Stimulated activated CD8-positive, alpha-beta memory T cell treated with anti-CD3 and anti-CD28 coated beads, Interleukin-2, amount 100 ng/mL, for 48 hours (primary cell): ENCODE results near the gene SEPTIN1.

Source experiments
- DNase-seq, 2 donors: peaks; one replicate each; pipeline ENCODE4 v3.0.0-alpha.2; 2020; ENCODE audit warnings: low read depth in 2 of 2

The SEPTIN1 gene, protein sequence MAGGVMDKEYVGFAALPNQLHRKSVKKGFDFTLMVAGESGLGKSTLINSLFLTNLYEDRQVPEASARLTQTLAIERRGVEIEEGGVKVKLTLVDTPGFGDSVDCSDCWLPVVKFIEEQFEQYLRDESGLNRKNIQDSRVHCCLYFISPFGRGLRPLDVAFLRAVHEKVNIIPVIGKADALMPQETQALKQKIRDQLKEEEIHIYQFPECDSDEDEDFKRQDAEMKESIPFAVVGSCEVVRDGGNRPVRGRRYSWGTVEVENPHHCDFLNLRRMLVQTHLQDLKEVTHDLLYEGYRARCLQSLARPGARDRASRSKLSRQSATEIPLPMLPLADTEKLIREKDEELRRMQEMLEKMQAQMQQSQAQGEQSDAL

DNA sequence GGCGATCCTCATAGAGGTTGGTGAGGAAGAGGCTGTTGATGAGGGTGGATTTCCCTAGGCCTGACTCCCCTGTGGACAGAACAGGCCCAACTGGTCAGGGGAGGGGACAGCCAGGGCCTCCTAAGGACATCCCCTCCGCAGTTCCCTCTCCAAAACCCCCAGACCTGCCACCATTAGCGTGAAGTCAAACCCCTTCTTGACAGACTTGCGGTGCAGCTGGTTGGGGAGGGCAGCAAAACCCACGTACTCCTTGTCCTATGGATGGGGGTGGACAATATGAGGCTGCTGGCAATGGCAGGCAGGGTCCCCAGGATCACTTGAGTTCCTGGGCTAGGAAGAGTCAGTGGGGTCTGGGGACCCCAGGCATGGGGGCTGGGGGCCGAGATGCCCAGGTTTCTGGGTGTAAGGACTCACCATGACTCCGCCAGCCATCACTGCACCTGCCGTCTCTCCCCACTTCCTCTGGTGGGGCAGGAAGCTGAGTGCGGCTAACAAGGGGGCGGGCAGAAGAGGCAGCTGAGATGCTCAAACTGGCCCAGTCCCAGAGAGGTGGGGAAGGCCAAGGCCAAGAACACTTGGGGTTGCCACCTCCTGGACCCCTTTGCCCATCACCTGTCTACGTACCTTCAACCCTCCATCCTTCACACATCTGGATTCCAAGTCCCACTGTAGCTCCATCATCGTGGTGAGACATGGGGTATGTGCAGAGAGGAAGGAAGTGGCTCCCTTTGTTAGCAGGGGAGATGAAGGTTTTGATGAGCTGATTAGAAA, at the start of gene SEPTIN1:
Gene SEPTIN1, minus strand, starts transcription at position 451 of the 771 bp plus-strand sequence. Its CDS starts 19 bp downstream, at position 432.
- peak; percentile 59 to 67 for DNase-seq

DNA sequence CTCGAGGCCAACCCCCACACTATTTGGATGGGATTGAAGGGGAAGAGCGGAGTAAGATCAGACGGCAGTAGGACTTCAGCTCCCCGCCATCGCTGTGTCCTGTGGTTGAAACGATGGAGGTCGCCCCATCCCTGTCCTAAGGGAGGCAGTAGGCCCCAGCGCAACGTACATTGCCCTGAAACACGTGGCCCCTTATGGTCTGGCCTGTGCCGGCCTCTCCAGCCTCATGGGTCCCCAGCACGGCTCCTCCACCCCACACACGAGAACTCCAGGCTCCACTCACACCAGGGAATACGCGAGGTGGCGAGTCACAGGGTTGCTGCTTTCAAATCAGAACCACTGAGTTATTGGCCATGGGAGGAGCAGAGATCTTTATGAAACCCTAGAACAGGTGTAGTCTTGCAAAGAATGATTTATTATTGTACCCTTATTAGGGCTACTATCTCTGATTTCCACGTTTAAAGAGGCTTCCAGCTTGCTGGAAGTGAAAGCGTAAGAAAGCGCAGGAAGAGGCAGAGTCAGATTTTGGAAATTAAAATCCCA, 48.1 kb upstream of the SEPTIN1 start:
- peak in 1 of 2 donors; percentile 23 for DNase-seq

DNA sequence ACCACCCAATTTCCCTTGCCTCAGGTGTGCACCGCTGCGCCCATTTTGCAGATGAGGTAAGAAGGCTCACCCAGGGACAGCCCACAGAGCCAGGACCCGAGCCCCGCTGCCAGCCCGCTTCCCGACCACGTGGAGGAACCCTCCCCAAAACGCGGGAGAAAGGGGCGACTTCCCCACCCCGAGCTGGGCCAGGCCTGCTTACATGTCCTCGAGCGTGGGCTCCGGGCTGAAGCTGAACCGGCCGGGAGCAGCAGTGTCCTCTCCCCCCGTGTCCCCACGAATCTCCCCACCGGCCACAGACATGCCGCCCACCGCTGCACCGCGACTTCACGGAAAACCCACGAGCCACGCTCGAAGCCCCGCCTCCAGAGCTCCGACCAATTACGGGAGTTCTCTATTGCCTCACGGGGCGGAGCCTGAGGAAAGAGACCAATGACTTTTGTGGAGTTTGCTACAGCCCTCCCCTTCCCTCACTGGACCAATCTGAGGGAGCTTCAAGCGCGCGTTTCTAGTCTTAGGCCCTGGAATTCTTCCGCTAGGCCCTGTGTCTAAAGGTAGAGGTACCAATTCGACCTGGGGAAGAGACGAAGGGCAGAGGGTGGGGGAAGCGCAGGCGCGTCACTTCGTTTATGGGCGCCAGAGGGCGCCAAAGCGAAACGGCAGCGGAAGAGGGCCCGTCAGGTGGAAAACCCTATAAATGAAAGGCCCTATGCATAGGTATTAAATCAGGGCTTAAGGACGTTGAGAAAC, 47.5 kb upstream of the SEPTIN1 start, which contains the start of gene DCTPP1:
Gene DCTPP1, minus strand, starts transcription at position 353 of the 750 bp plus-strand sequence. Its CDS starts 50 bp downstream, at position 303.
- DNase-seq, result peak; percentile 91 to 96

DNA sequence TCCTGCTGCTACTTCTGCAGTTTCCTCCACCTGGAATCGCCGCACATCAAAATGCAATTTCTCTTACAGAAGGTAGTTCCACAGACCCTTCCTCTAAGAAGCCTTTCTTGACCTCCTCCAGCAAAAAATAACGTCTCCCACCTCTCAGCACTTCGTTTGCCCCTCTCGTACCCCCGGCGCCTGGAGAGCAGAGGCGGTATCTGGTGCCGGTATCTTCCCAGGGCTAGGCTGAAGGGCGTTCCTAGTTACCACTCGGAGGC, 47.0 kb upstream of the SEPTIN1 start:
- DNase-seq, result no peak

DNA sequence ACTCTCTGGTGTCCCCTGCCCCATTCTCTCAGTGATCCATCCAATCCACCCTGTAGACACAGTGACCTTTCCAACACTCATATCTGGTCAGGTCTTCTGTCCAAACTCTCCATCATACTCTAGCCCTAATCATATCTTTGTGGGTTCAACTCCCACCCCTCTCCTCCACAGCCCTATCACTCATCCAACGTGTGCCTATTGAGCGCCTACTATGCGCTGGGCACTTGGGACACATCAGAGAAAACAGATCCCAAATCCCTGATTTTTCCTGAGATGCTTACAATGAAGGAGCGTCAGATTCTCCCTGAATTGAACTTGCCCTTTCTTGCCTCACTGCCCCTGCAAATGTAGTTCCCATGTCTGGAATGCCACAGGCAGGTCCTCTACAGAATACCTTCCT, 45.7 kb upstream of the SEPTIN1 start:
- no peak for DNase-seq

DNA sequence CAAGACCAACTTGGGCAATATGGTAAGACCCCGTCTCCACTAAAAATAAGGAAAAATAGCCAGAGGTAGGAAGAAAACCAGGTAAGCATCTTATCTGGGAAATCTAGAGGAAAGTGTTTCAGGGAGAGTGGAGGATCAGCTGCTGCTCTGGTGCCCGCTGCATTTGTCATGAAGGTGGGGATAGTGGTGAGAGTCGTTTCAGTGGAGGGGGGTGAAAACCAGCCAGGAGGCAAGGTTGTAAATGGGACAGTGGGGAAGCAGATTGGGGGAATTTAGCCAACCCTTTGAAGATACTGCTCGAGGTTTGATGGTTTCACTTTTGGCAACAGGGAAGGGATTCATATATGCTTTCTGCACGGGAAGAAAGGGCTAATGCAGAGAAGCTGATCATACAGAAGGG, 38.6 kb upstream of the SEPTIN1 start:
- no peak for DNase-seq

DNA sequence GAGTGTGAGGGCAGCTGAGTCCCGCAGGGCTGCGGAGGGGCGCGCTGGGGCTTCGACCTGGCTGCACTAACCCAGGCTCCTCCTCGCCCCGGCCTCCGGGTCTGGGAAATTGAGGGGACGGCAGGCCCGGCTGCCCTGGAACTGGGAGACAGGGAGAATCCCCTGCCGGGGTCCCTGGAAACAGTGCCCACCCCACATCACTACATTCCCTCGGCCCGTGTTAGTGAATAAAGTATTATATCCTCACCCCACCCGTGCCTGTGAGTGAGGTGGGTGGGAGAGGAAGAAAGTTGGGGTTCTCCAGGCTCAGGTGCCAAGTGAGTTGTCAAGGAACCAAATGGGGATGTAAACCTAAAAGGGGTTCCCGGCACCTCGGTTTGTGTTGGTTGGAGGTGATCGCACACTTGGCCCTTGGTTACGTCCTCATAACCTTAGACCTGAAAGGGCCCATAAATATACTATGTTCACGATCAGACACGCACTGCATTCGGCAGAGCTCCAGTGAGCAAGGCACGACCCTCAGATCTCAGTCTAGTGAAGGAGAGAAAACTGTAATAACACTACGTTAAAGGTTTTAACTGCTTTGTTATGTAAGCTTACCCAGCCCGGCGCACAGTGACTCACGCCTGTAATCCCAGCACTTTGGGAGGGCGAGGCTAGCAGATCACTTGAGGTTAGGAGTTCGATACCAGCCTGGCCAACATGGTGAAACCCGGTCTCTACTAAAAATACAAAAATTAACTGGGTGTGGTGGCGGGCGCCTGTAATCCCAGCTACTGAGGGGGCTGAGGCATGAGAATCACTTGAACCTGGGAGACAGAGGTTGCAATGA, 36.2 kb upstream of the SEPTIN1 start:
- DNase-seq, result no peak

DNA sequence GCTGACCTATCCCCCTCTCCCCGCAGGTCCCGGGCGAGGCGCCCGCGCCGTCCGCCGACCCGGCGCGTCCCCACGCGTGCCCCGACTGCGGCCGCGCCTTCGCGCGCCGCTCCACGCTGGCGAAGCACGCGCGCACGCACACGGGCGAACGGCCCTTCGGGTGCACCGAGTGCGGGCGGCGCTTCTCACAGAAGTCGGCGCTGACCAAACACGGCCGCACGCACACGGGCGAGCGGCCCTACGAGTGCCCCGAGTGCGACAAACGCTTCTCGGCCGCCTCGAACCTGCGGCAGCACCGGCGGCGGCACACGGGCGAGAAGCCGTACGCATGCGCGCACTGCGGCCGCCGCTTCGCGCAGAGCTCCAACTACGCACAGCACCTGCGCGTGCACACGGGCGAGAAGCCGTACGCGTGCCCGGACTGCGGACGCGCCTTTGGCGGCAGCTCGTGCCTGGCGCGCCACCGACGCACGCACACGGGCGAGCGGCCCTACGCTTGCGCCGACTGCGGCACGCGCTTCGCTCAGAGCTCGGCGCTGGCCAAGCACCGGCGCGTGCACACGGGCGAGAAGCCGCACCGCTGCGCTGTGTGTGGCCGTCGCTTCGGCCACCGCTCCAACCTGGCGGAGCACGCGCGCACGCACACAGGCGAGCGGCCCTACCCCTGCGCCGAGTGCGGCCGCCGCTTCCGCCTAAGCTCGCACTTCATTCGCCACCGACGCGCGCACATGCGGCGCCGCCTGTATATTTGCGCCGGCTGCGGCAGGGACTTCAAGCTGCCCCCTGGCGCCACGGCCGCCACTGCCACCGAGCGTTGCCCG, 35.4 kb upstream of the SEPTIN1 start:
- peak; percentile 83 to 86 for DNase-seq

DNA sequence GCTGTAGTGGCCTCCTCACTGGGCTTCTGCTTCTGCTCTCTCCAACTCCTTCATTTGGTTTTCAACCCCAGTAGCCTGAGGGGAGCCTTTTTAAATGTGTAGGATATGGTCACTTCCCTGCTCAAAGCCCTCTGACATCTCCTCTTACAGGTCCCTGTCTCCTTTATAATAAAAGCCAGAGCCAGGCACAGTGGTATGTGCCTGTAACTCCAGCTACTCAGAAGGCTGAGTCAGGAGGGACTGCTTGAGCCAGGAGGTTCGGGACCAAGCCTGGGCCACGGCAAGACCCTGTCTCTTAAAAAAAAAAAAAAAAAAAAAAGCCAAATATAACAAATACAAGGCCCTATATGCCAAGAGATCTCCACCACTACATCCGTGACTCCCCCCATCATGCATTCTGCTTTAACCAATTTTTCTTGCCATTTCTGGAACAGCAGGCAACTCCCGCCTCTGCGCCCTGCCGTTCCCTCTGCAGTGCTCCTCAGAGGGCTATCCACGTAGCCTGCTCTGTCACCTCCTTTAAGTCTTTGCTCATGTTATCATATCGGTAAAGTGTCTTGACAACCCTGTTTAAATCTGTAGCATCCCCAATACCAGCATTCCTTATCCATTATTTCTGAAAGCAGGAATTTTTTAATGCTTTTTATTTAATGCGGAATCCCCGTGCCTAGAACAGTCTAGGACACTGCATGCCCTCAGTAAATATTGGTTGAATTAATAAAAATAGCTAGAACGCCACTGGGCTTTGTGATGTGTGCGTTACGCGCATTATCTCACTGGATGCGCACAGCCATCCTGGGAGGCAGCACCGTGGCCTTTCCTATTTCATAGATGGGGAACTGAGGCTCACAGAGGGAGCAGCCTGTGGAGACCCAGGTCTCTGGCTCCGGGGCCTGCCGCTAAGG, 34.5 kb upstream of the SEPTIN1 start:
- no peak for DNase-seq

DNA sequence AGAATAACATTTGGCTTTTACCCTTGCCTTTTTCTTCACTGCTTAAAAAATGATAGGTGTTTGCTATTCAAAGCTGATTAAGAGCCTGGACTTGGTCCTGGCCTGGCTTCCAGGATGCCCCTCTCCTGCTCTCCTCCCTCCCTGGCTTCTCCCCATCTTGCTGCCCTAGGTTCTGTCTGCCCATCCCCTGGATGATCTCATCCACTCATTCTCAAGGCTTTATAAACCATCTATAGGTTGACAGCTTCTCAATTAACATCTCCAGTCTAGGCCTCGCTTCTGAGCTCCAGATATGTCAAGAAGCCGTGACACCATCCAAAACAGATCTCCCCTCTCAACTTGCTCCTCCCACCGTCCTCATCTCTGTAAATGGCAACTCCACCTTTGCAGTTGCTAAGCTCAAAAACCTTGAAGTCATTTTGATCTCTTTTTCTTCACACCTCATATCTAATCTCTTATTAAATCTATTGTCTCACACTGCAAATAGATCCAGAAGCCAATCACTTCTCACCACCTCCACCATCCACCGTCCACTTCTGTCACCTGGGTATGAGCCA, 33.8 kb upstream of the SEPTIN1 start:
- no peak for DNase-seq

DNA sequence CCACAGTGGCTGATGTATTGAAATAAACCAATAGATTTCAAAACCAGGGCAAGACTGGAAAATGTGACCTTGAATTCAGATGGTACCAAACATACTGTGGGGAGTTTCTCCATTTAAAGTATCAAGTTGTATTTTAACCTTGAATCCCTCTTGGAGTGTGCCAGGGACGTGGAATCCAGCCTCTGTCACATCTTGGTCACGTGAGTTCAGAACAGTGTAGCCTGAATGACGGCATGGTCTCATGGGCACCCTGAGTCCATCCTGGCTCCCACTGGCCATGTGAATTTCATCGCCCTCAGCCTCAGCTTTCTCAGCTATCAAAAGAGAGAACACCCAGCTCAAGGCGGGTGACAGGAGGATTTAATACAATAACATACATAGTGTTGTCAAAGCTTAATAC, 31.8 kb upstream of the SEPTIN1 start:
- DNase-seq, result no peak

DNA sequence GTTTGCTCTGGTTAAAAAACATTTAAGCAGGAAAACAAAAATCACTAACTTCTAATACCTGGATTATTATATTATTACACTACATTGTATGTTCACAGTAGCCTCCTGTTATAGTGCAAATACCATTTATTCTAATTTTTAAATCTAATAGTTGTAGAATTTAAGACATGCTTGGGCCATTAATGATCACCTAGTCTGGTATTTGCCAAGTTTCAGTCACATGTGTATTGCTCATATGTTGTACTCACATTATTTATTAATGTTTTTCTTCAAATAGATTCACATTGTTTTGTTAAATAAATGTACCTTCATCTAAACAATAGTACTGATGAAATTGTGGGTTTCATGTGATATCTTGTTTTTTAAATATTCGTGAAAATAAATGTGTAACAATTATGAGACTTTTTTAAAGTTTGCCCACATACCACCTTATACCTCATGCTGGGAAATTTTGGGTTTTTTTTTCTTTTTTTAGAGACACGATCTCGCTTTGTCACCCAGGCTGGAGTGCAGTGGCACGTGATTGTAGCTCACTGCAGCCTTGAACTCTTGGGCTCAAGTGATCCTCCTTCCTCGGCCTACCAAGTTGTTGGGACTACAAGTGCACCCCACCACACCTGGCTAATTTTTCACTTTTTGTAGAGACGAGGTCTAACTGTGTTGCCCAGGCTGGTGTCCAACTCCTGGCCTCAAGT, 30.9 kb upstream of the SEPTIN1 start:
- no peak for DNase-seq

DNA sequence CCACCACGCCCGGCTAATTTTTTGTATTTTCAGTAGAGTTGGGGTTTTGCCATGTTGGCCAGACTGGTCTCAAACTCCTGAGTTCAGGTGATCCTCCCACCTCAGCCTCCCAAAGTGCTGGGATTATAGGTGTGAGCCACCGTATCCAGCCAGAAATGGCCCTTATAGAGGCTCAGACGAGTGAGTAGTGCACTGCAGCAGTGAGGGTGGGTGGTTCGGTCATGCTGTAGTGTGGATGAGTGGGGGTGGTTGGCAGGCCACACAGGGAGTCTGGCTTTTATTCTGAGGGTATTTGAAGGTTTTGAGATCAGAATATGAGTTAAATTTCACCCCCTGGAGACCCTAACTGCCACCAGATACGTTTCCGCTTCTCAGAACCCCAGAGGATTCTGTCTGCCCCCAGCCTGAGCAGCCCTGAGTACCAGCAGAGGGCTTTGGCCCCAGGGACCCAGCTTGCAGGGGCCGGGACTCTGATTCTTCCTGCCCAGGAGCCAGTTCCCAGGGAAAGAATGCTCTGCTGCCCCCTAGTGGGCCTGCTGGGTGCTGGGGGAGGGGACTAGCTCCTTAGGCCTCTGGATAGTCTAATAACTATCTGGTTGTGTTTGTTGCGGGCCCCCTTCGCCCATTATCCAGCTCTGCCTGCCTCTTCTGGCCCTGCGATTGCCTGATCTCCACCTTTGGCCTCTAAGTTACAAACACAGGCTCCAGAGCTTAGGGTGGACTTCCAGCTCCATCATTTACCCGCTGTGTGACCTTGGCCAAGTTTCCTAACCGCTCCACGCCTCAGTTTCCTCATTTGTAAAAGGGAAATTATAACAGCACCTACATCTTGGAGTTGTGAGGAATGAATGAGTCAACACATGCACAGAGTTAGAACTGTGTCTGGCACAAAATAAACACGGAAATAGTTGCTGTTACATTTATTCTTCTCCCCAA, 27.0 kb upstream of the SEPTIN1 start:
- peak; percentile 87 to 90 for DNase-seq

DNA sequence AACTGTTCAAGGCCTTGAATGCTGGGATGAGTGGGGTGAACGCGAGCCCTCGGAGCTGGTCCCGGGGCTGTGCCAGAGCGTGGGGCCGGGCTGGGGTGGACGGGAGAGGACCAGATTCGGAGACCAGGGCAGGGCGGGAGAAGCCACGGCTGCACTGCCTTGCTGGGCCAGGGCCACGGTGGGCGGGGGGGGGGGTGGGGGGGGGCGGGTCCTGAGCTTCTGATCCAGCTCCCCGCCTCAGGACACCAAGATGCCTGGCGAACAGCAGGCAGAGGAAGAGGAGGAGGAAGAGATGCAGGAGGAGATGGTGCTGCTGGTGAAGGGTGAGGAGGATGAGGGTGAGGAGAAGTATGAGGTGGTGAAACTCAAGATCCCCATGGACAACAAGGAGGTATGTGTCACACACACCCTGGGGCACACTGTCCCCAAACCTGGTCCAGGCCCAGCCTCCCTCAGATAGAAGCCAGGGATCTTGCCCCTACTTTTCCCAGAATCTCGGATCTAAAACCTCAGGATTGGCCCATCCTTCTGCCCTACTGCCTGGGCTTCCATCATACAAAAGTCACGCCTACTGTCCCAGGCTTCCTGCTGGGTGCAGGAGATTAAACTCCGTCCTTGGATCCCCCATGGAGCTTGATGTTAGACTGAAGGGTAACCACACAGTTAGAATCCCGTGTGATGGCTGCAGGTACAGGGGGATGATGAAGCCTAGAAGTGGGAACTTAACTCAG, 25.6 kb upstream of the SEPTIN1 start:
- no peak for DNase-seq

DNA sequence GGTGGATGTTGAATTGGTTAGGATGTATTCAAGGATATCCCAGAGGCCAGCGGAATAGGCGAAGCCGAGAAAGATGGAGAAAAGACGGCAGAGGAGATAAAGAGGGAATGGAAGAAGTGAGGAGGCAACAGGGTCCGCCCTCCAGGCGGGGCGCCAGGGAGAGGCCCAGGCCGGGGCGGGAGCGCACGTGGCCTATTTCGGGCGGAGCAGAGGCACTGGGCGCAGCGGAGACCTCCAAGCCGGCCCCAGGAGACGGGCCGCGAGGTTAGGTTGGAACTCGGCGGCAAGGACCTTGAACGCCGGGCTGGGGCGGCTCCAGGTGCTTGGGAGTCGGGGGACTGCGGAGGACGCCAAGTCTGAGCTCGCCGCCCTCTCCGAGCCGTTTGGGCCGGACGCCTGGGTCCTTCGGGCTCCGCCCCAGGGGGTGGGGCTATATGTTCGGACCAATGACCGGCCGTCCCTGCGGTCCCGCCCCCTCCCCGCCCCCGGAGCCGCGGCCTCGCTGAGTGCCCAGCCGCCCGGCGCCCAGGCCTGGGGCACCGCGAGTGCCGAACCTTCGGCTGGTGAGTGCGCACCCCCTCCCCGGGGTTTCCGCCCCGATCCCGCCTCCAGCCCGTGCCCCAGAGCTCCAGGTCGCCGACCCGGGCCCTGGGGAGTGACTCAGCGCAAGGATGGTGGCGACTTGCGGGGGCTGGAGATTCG, 24.9 kb upstream of the SEPTIN1 start, which contains the start of gene ZNF771:
Gene ZNF771, plus strand, starts transcription at position 505 of the 702 bp plus-strand sequence. CDS start 448 bp downstream, outside the sequence.
- DNase-seq, result peak; percentile 92 to 96

DNA sequence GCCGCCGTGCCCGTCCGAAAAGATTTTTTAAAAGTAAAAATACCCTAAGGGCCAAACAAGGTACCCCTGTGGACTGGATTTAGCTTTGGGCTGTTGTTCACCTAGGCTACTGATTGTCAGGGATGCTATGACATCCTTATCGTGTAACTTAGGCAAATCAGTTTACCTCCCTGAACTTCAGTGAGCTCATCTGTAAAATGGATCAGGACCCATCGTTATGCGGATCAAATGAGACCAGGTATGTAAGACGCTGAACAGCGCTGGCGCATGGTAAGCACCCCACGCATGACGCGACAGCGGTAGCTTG, 24.4 kb upstream of the SEPTIN1 start:
- DNase-seq, result no peak
